ENCODE data around the gene ITGB2. TPM values are rescaled to one million over a fixed set of nuclear protein-coding genes. Genes with fewer than 3 reads are reported as not detected.

Gene ITGB2
- total and polyA plus RNA-seq, 11 donors: 6.1 to 253 (median 20.6) TPM

GRCh38 chr21:44902268-44903049 is 18.2 kb downstream of the ITGB2 start:
- Histone ChIP-seq H3K4me1 (peaks cover 0 to 49% (median 0%) of the 10 kb centered on the region in 12 donors), H3K27me3 (peaks cover 0 to 7% (median 0%) of the 10 kb centered on the region in 9 donors), H3K27ac (peak overlapping the region in 1 of 12 donors; percentile 46), H3K4me3 (no peak overlapping the region), H3K36me3 (peaks cover 0 to 89% (median 0%) of the 10 kb centered on the region in 9 donors), H3K9me3 (no peaks in the 10 kb centered on the region)
- TF ChIP-seq POLR2A (IDR thresholded peaks at IDR 0.05): no peak
- TF ChIP-seq, protein P1, sequence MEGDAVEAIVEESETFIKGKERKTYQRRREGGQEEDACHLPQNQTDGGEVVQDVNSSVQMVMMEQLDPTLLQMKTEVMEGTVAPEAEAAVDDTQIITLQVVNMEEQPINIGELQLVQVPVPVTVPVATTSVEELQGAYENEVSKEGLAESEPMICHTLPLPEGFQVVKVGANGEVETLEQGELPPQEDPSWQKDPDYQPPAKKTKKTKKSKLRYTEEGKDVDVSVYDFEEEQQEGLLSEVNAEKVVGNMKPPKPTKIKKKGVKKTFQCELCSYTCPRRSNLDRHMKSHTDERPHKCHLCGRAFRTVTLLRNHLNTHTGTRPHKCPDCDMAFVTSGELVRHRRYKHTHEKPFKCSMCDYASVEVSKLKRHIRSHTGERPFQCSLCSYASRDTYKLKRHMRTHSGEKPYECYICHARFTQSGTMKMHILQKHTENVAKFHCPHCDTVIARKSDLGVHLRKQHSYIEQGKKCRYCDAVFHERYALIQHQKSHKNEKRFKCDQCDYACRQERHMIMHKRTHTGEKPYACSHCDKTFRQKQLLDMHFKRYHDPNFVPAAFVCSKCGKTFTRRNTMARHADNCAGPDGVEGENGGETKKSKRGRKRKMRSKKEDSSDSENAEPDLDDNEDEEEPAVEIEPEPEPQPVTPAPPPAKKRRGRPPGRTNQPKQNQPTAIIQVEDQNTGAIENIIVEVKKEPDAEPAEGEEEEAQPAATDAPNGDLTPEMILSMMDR (IDR thresholded peaks at IDR 0.05): no peak
- intact Hi-C loops (cut with DNase I): no loop called here
- ATAC-seq (no peak), DNase-seq (peak in 2 of 5 donors; percentile 9 to 16)
- WGBS, 4 donors: 89 to 93% (median 92%) methylated on average over 30 of the region's 30 CpGs

- no peak overlapping the region for H3K4me3 ChIP-seq
- no peak for TF ChIP-seq POLR2A (IDR thresholded peaks at IDR 0.05)
- TF ChIP-seq, protein P1 (IDR thresholded peaks at IDR 0.05): no peak
- DNase-seq (peak in 3 of 5 donors; percentile 19 to 51 (median 22)), ATAC-seq (no peak)
- 79 to 89% (median 84%) methylated on average over 18 to 27 of the region's 27 CpGs for WGBS, 4 donors
- no peaks in the 10 kb centered on the region for H3K9me3 ChIP-seq
- peaks cover 0 to 7% (median 0%) of the 10 kb centered on the region in 9 donors for H3K27me3 ChIP-seq
- peaks cover 0 to 40% (median 0%) of the 10 kb centered on the region in 12 donors for H3K4me1 ChIP-seq
- no peak overlapping the region for H3K27ac ChIP-seq
- peaks cover 0 to 88% (median 0%) of the 10 kb centered on the region in 9 donors for H3K36me3 ChIP-seq
- intact Hi-C loops (cut with DNase I): no loop called here
Observed at GRCh38 chr21:44901391-44902074, 19.2 kb downstream of the ITGB2 start.

DNA sequence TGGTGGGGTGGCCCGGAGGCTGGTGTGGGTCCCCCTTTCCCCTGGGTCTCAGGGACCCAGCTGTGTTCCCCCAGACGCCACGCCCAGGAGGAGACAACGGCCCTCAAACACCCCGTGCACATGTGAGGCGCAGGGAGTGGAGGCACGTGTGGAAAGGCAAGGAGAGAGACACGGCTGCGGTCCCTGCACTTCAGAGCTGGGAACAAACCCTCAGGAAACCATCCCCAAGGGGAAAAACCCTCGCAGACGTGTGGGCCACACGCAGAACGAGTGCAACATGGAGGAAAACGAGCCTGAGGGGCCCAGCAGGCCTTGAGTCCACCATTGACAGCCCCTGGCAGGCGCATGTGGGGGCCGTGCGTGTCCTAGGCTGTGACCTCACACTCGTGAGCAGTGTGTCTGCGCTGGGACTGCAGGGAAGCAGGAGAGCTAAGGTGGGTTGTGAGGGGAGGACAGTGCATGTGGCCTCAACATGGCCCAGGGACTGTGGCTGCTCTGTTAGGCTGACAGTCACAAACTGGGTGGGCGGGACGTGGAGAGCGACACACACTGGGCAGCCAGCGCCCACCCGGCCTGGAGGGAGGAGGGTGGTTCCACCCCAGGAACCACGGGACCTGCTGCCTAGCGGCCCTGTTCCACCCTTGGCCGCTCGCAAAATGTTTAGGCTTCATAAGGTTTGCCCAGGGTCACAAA is 20.0 kb downstream of the ITGB2 start:
- Histone ChIP-seq H3K4me1 (peaks cover 0 to 33% (median 0%) of the 10 kb centered on the region in 12 donors), H3K9me3 (no peaks in the 10 kb centered on the region), H3K36me3 (peaks cover 0 to 93% (median 0%) of the 10 kb centered on the region in 9 donors), H3K27ac (no peak overlapping the region), H3K4me3 (no peak overlapping the region), H3K27me3 (peaks cover 0 to 7% (median 0%) of the 10 kb centered on the region in 9 donors)
- intact Hi-C loops (cut with DNase I): no loop called here
- ATAC-seq (no peak), DNase-seq (peak in 2 of 5 donors; percentile 14 to 15)
- WGBS, 4 donors: 77 to 85% (median 83%) methylated on average over 22 to 28 of the region's 28 CpGs
- TF ChIP-seq, protein P1 (IDR thresholded peaks at IDR 0.05): no peak
- no peak for TF ChIP-seq POLR2A (IDR thresholded peaks at IDR 0.05)

Data from heart left ventricle (tissue), 16 donors.